OCI-LY3 (cell line): ENCODE results near the gene RBM23.

ENCODE experiments used
- CTCF ChIP-seq: fragments of 200-600, 300-600 bp; sonication (generic); IDR thresholded peaks from 2 replicates; pipeline ENCODE4 v1.5.1; 2014; ENCODE audit warnings: antibody characterized with exemption, low read length, low read depth
- EZH2phosphoT487 ChIP-seq: fragments of 200-600 bp; shearing (Covaris generic); IDR thresholded peaks from 2 replicates; pipeline ENCODE4 v1.6.1; 2018; ENCODE audit warnings: antibody characterized with exemption, mixed run types, low read depth

GRCh38 chr14:22920697-22921096 is 1.7 kb upstream of the RBM23 start:
- TF ChIP-seq CTCF, result no peak
- TF ChIP-seq EZH2phosphoT487, result no peak
